AG04450 (cell line): Measurements from ENCODE around the gene ZNF8. TPM values are rescaled to one million over a fixed set of nuclear protein-coding genes. Genes with fewer than 3 reads are reported as not detected.

Experiments used
- CTCF ChIA-PET: fragments of 300-600, 350-600 bp; formaldehyde crosslinking; extraction: SDS; loops from one replicate; lab custom pipeline; 2022; ENCODE audit warnings: antibody characterized with exemption, inconsistent platforms; lab: Charles Lee
- POLR2A ChIA-PET: fragments of 350-600 bp; formaldehyde crosslinking; extraction: SDS; loops from one replicate; lab custom pipeline; 2021; ENCODE audit warnings: antibody characterized with exemption, inconsistent platforms; lab: Yijun Ruan, JAX
- DNase-seq: peaks from one replicate; pipeline ENCODE4 v3.0.0-alpha.2; 2011; ENCODE audit warnings: low read depth, low spot score
- H3K27ac ChIP-seq: one replicate; pipeline ENCODE4 v1.5.1; 2012; ENCODE audit warnings: low read depth, low read length, control low read depth
- H3K27me3 ChIP-seq: one replicate; pipeline ENCODE4 v1.6.0; 2012; ENCODE audit warnings: low read length; ENCODE audit not compliant: control insufficient read depth, insufficient read depth
- H3K4me3 ChIP-seq: 2 replicates; pipeline ENCODE4 v1.5.1; 2011; ENCODE audit warnings: mild to moderate bottlenecking, low read depth, low read length, control low read depth
- H3K9me3 ChIP-seq: 2 replicates; pipeline ENCODE4 v1.5.1; 2012; ENCODE audit warnings: low read length; ENCODE audit not compliant: control insufficient read depth, insufficient read depth
- polyA plus RNA-seq: library from polyadenylated mRNA; depleted of rRNA; stranded (reverse); fragments of >200 nt; gene quantifications from 2 replicates; pipeline ENCODE4 v1.2.3, GENCODE V29; 2011
- TF ChIP-seq, protein P1 (sequence below): IDR thresholded peaks from 2 replicates; pipeline ENCODE4 v1.5.1; 2011; ENCODE audit warnings: low read depth, low read length, control low read depth, inconsistent platforms

The ZNF8 gene
- polyA plus RNA-seq, 1 experiment: 3.2 TPM

DNA sequence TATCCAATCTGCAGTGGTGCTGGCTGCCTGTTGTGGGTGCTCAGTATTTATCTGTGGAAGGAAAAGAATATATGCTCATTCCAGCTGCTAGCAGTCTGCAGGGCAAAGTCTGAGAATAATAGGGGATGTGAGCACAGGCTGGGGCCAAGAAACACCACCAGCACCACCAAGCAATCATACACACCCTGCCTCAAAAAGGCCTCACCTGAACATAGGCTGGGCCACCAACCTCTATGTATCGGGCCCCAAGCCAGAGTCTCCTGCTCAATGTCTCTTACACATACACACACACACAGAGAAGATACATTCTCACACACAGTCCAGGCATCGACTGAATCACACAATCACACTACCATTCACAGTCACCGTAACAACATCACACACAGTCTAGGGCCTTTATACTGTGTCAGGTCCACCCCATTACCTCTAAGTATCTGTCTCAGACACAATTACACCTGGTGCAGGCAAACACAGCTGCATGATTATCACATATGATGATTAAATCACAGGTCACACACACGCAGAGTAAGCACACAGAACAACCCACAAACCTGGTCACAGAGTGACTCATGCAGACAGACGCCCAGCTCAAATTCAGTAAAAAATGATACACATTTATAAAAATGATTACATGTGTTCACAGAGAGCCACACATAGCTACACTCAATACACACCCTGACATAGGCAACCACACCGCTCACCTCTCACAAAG lies 46.7 kb downstream of the ZNF8 start:
- DNase-seq: no peak
- no peaks in the 10 kb centered on the region for H3K27me3 ChIP-seq
- no peak overlapping the region for H3K27ac ChIP-seq
- TF ChIP-seq, protein P1, sequence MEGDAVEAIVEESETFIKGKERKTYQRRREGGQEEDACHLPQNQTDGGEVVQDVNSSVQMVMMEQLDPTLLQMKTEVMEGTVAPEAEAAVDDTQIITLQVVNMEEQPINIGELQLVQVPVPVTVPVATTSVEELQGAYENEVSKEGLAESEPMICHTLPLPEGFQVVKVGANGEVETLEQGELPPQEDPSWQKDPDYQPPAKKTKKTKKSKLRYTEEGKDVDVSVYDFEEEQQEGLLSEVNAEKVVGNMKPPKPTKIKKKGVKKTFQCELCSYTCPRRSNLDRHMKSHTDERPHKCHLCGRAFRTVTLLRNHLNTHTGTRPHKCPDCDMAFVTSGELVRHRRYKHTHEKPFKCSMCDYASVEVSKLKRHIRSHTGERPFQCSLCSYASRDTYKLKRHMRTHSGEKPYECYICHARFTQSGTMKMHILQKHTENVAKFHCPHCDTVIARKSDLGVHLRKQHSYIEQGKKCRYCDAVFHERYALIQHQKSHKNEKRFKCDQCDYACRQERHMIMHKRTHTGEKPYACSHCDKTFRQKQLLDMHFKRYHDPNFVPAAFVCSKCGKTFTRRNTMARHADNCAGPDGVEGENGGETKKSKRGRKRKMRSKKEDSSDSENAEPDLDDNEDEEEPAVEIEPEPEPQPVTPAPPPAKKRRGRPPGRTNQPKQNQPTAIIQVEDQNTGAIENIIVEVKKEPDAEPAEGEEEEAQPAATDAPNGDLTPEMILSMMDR: no peak
- H3K4me3 ChIP-seq: peak overlapping the region; percentile 96
- CTCF ChIA-PET: no interaction called here
- no peaks in the 10 kb centered on the region; the same call in 1 of the 2 replicates for H3K9me3 ChIP-seq
- POLR2A ChIA-PET: interaction anchor here (0.8 to 1.5 kb wide), 2 partner anchors 20 to 37 kb away, joined by 3 to 7 read pairs; partner anchors contain the start of genes ERVK3-1 and ZNF497

DNA sequence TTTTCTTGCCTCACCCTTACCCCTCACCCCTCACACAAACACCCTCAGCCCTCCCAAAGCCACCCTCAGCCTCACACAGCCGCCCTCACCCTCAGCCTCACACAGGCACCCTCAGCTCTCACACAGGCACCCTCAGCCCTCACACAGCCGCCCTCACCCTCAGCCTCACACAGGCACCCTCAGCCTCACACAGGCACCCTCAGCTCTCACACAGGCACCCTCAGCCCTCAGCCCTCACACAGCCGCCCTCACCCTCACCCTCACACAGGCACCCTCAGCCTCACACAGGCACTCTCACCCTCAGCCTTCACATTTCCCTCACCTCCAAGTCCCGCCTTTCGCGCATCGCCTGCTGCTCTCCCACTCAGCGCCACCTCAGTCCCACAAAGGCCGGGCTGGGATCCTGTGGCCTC lies 47.8 kb downstream of the ZNF8 start:
- POLR2A ChIA-PET: interaction anchor here (0.7 to 1.5 kb wide), 7 partner anchors 21 to 217 kb away, joined by 3 to 9 read pairs (median 4); partner anchors contain the start of genes ERVK3-1, TRIM28, ZBTB45 and ZNF497
- Histone ChIP-seq H3K27ac (peak overlapping the region; percentile 39), H3K27me3 (no peaks in the 10 kb centered on the region), H3K9me3 (no peaks in the 10 kb centered on the region; the same call in 1 of the 2 replicates), H3K4me3 (peak overlapping the region; percentile 96)
- CTCF ChIA-PET: no interaction called here
- no peak for DNase-seq
- TF ChIP-seq, protein P1: no peak

DNA sequence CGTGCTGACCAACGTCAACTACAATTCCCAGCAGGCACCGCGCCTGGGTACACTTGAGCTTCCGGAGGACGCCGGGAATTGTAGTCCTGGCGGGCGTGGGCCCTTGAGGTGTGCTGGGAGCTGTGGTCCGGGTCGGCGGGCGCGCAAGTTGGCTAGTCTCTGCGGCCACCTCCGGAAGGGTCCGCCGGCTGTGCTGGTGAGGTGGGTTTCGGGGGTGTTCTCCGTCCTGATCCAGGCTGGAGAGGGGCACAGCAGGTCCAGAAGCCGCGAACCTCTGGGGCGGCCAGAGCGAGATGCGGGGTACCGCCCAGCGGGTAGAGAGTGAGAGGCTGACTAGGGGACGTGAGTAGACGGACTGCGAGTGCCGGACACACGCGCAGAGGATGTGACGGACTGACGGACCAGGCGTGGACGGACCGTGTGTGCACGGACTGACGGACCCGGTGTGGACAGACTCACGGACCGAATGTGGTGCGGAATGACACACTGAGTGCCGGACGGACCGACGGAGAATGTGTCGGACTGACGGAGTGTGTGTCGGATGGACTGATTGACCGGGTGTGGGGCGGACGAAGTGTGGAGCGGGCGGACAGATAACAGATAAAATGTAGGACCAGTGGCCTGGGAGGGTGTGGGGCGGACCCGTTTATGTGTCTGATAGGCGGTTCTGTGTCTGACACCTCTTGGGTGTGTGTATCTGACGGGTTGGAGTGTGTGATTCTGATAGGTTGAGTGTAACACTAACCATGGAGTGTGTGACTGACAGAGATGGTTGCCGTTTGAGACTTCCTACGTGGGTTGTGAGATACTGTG lies 48.4 kb downstream of the ZNF8 start, which contains the start of gene ZSCAN22:
Gene ZSCAN22 (plus strand): TSS at position 81 of the 813 bp plus-strand sequence. CDS start 7,809 bp downstream, outside the sequence.
- Histone ChIP-seq H3K9me3 (no peaks in the 10 kb centered on the region; the same call in 1 of the 2 replicates), H3K4me3 (peak within 1 kb of the TSS; percentile 96), H3K27ac (peak within 1 kb of the TSS; percentile 73), H3K27me3 (no peaks in the 10 kb centered on the region)
- ChIA-PET POLR2A (interaction anchor here (0.7 to 1.5 kb wide), 6 partner anchors 20 to 217 kb away, joined by 3 to 9 read pairs (median 4); partner anchors contain the start of genes TRIM28, ZBTB45, ZNF497 and ZNF584), CTCF (no interaction called here)
- DNase-seq: peak; percentile 81
- TF ChIP-seq, protein P1: no peak

DNA sequence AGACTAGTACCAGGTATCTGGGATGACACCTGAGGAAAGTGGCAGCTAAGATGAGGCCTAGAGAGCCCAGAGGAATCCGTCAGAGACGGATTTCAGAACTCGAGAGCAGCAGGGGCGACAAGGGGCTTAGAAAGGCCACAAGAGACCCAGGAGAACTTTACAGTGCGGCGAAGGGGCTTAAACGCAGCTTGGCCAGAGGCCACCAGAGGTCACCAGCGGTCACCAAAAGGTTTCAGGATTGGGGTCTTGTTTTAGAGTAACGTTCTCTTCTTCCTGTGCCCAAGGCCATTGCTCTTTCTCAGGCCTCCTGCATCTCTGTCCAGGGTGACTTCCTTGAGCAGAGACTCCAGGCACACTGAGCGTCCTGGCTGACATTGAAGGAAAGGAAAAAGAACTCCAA lies 50.2 kb downstream of the ZNF8 start:
- no peak overlapping the region for H3K4me3 ChIP-seq
- CTCF ChIA-PET: no interaction called here
- TF ChIP-seq, protein P1: no peak
- H3K27ac ChIP-seq: no peak overlapping the region
- POLR2A ChIA-PET: no interaction called here
- no peaks in the 10 kb centered on the region for H3K27me3 ChIP-seq
- no peak for DNase-seq
- no peaks in the 10 kb centered on the region; the same call in 1 of the 2 replicates for H3K9me3 ChIP-seq
